Spleen (tissue), 13 donors: ENCODE data around the gene IFNE. TPM values are rescaled to one million over a fixed set of nuclear protein-coding genes. Genes with fewer than 3 reads are reported as not detected.
A peak's percentile ranks its signal among the peaks of the same experiment; 100 is the strongest.

ENCODE experiments used
- DNase-seq: peaks from one replicate; pipeline ENCODE4 v3.0.0-alpha.2; 2020
- H3K27ac ChIP-seq, 8 donors: fragments of 200-600 bp; sonication (generic) in 7 of 8; 1 replicate in 4 of 8; 2 replicates in 4 of 8; pipeline versions ENCODE4 v1.5.0 to v1.8.0; 2016 to 2021; ENCODE audit warnings: inconsistent platforms in 4 of 8, mild to moderate bottlenecking in 4 of 8, moderate library complexity in 1 of 8
- H3K27me3 ChIP-seq, 7 donors: fragments of 200-600 bp; sonication (generic) in 6 of 7; replicated peaks in 1 of 7; 1 replicate in 4 of 7; 2 replicates in 3 of 7; pipeline versions ENCODE4 v1.5.0 to v1.8.0; 2016 to 2021; ENCODE audit warnings: inconsistent platforms in 3 of 7, mild to moderate bottlenecking in 1 of 7
- H3K36me3 ChIP-seq, 6 donors: fragments of 200-600 bp; sonication (generic) in 5 of 6; 1 replicate in 4 of 6; 2 replicates in 2 of 6; pipeline versions ENCODE4 v1.5.0 to v1.8.0; 2016 to 2021; ENCODE audit warnings: inconsistent platforms in 2 of 6
- H3K4me1 ChIP-seq, 6 donors: fragments of 200-600 bp; sonication (generic) in 5 of 6; 1 replicate in 3 of 6; 2 replicates in 3 of 6; pipeline versions ENCODE4 v1.5.0 to v1.8.0; 2016 to 2021; ENCODE audit warnings: inconsistent platforms in 3 of 6
- H3K4me3 ChIP-seq, 8 donors: fragments of 200-600 bp; sonication (generic) in 7 of 8; 1 replicate in 4 of 8; 2 replicates in 4 of 8; pipeline versions ENCODE4 v1.5.0 to v1.8.0; 2016 to 2021; ENCODE audit warnings: inconsistent platforms in 4 of 8, mild to moderate bottlenecking in 4 of 8, moderate library complexity in 2 of 8
- H3K9me3 ChIP-seq, 8 donors: fragments of 200-600 bp; sonication (generic) in 7 of 8; 1 replicate in 4 of 8; 2 replicates in 4 of 8; pipeline versions ENCODE4 v1.5.0 to v1.8.0; 2016 to 2021; ENCODE audit warnings: inconsistent platforms in 4 of 8
- CTCF ChIP-seq, 11 experiments: fragments of 200-600 bp in 7 of 11; fragments of 450-650 bp in 4 of 11; sonication (generic) in 4 of 11; IDR thresholded peaks in 8 of 11; conservative IDR thresholded peaks in 3 of 11; 1 replicate in 7 of 11; 2 replicates in 4 of 11; pipeline versions ENCODE4 v1.4.0 to v1.8.0; 2016 to 2021; ENCODE audit warnings: antibody characterized with exemption in 11 of 11, inconsistent platforms in 4 of 11, mild to moderate bottlenecking in 1 of 11
- POLR2A ChIP-seq, 3 donors: fragments of 450-650 bp; IDR thresholded peaks; one replicate each; pipeline ENCODE4 v1.5.1; 2017; ENCODE audit warnings: antibody characterized with exemption in 3 of 3, mild to moderate bottlenecking in 1 of 3
- POLR2AphosphoS5 ChIP-seq, 3 donors: sonication (generic); formaldehyde crosslinking; IDR thresholded peaks; one replicate each; pipeline ENCODE4 v1.5.1; 2017; ENCODE audit warnings: antibody characterized with exemption in 3 of 3
- WGBS, 5 donors: extraction: QIAGEN DNeasy Blood & Tissue Kit in 3 of 5; methylation state at CpG; one replicate each; pipeline versions ENCODE4 v1.1.5 to v1.1.7; 2013 to 2018; 5-methylcytosine and 5-hydroxymethylcytosine counted together
- intact Hi-C: fragments of 100-400 bp; cut with DNase I; formaldehyde crosslinking; loops from one replicate; pipeline ENCODE4 v1.15.0; 2023; ENCODE audit warnings: low total_unique reads
- long read RNA-seq, 2 donors: transcript quantifications; one replicate each; lab custom pipeline, GENCODE V29; 2026
- polyA plus RNA-seq, 3 donors: library from polyadenylated mRNA; stranded (reverse); fragments of 200-250 nt; gene quantifications; one replicate each; pipeline ENCODE4 v1.2.1, GENCODE V29; 2013
- total RNA-seq, 7 donors: library from RNA; depleted of rRNA in 3 of 7; stranded (reverse); fragments of >200 nt in 3 of 7; fragmentation: NEBNext Ultra II Directional in 4 of 7; extraction: Animal tissue kit (Norgen Biotek cat#: 25700) in 4 of 7; gene quantifications; one replicate each; pipeline versions ENCODE4 v1.1.0 to v1.2.1, GENCODE V29; 2016 to 2021
- donor health status: healthy with polysubstance abuse.
- donor health status: DM: no; HTN: no; CAD: no; lungs with moderate emphysema.
- donor health status: DM: no; HTN: no; CAD: no.
- donor health status: Bipolar disorder and iron deficiency.
- donor health status: healthy.
- donor health status: DM: no; HTN: no; CAD: no.
- donor health status: DM: yes; HTN: yes; CAD: no.

IFNE gene
- total RNA-seq (not detected), polyA plus RNA-seq (under 1 TPM in 2 of 3 donors, not detected in 1; 0.11 to 0.12 TPM)
- long read RNA-seq, donor 1: 0 reads
- long read RNA-seq, donor 2: 0 reads

GRCh38 chr9:21482213-21482612 is at the start of gene IFNE:
TSS of gene IFNE (minus strand) at chr9:21482313. CDS start at chr9:21481694, 619 bp downstream.
- TF ChIP-seq POLR2AphosphoS5 (IDR thresholded peaks at IDR 0.05) (no peak), POLR2A (IDR thresholded peaks at IDR 0.05) (no peak), CTCF (IDR thresholded peaks at IDR 0.05 in 8 of 11, conservative IDR thresholded peaks at IDR 0.05 in 3 of 11) (no peak)
- H3K4me3 ChIP-seq: no peak within 1 kb of the TSS
- H3K27ac ChIP-seq: peak within 1 kb of the TSS in 4 of 8 donors; percentile 25 to 65 (median 52)
- no peaks in the 10 kb centered on the region for H3K27me3 ChIP-seq
- no peaks in the 10 kb centered on the region for H3K36me3 ChIP-seq
- WGBS, 5 donors: 91 to 96% (median 94%) methylated on average over 2 of the region's 2 CpGs
- intact Hi-C loops: no loop called here
- no peak for DNase-seq
- H3K4me1 ChIP-seq: peaks cover 0 to 12% (median 3%) of the 10 kb centered on the region in 6 donors
- peaks cover 0 to 17% (median 10%) of the 10 kb centered on the region in 8 donors for H3K9me3 ChIP-seq

GRCh38 chr9:21528123-21528808 is 46.2 kb upstream of the IFNE start:
- no peak for TF ChIP-seq POLR2AphosphoS5 (IDR thresholded peaks at IDR 0.05)
- no peak for TF ChIP-seq CTCF (IDR thresholded peaks at IDR 0.05 in 8 of 11, conservative IDR thresholded peaks at IDR 0.05 in 3 of 11)
- TF ChIP-seq POLR2A (IDR thresholded peaks at IDR 0.05): no peak
- WGBS, 5 donors: 79 to 90% (median 80%) methylated on average over 7 to 9 of the region's 9 CpGs
- intact Hi-C loops: no loop called here

GRCh38 chr9:21527579-21527978 is 45.5 kb upstream of the IFNE start:
- Histone ChIP-seq H3K27ac (no peak overlapping the region), H3K27me3 (peaks cover 0 to 23% (median 0%) of the 10 kb centered on the region in 7 donors), H3K36me3 (no peaks in the 10 kb centered on the region), H3K4me3 (no peak overlapping the region), H3K4me1 (no peaks in the 10 kb centered on the region), H3K9me3 (no peaks in the 10 kb centered on the region)
- WGBS, 5 donors: 41 to 69% (median 62%) methylated on average over 2 of the region's 2 CpGs
- peak; percentile 71 for DNase-seq
- TF ChIP-seq POLR2A (IDR thresholded peaks at IDR 0.05): no peak
- TF ChIP-seq CTCF (IDR thresholded peaks at IDR 0.05 in 8 of 11, conservative IDR thresholded peaks at IDR 0.05 in 3 of 11): peak in 2 of 11 experiments; percentile 22 to 24
- intact Hi-C loops: no loop called here

More at GRCh38 chr9:21528123-21528808, 46.2 kb upstream of the IFNE start:
- H3K4me1 ChIP-seq: no peaks in the 10 kb centered on the region
- H3K36me3 ChIP-seq: no peaks in the 10 kb centered on the region
- no peak overlapping the region for H3K4me3 ChIP-seq
- H3K9me3 ChIP-seq: no peaks in the 10 kb centered on the region
- DNase-seq: peak; percentile 51
- H3K27me3 ChIP-seq: peaks cover 0 to 23% (median 0%) of the 10 kb centered on the region in 7 donors
- no peak overlapping the region for H3K27ac ChIP-seq

GRCh38 chr9:21525174-21525573 is 43.1 kb upstream of the IFNE start:
- DNase-seq: no peak
- TF ChIP-seq CTCF (IDR thresholded peaks at IDR 0.05 in 8 of 11, conservative IDR thresholded peaks at IDR 0.05 in 3 of 11) (no peak), POLR2A (IDR thresholded peaks at IDR 0.05) (no peak), POLR2AphosphoS5 (IDR thresholded peaks at IDR 0.05) (no peak)
- H3K27ac ChIP-seq: no peak overlapping the region
- peaks cover 0 to 23% (median 0%) of the 10 kb centered on the region in 7 donors for H3K27me3 ChIP-seq
- WGBS, 5 donors: 90 to 97% (median 93%) methylated on average over 5 of the region's 5 CpGs
- H3K9me3 ChIP-seq: no peaks in the 10 kb centered on the region
- intact Hi-C loops: no loop called here
- H3K4me1 ChIP-seq: no peaks in the 10 kb centered on the region
- H3K36me3 ChIP-seq: no peaks in the 10 kb centered on the region
- no peak overlapping the region for H3K4me3 ChIP-seq
